Measurements from ENCODE around the gene CHADL. TPM values are rescaled to one million over a fixed set of nuclear protein-coding genes. Genes with fewer than 3 reads are reported as not detected.

Gene CHADL
- total and polyA plus RNA-seq, 9 of the 15 experiments (the other 6 are each of a cell fraction or from before 2014, with no cell fraction given), result not detected

DNA sequence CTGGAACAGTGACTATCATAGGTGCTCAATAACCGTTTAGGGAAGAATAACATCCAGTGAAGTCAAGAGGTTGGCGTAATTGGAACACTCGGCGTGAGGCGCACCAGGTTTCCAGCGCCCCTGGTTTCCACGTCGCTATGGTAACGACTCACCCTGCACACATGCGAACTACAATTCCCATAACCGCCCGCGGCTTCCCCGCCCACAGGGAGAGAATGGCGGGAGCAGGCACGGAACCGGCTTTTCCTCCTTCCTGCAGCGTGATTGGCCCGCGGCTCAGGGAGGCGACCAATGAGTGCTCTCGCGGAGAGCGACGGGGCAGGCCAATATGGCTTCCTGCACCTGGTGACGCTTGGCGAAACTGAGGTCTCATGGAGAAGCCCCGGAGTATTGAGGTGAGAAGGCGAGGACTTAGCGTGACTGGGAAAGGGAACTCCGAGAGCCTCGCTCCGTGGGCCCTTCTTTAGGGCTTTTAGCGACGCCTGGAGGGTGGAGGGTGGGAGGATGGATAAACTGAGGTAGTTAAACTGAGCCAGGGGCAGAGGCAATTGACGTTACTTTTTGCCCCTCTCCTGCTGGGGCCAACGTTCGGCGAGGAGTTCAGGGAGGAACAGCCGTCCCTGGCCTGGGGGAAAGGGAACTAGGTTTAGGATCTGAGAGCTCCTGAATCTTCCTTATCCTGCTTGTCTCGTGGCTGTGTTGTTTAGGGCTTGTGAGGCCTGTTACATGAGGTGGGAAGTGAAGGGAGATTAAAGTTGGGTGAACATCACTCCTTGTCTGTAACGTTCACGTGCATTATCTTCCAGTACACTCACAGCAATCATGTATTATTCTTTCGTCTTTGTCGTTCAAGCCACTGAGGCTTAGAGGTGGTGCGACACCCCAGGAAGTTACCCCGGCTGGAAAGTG lies 35.5 kb downstream of the CHADL start, which contains the start of gene L3MBTL2 (continued):
- TF ChIP-seq, protein P1, sequence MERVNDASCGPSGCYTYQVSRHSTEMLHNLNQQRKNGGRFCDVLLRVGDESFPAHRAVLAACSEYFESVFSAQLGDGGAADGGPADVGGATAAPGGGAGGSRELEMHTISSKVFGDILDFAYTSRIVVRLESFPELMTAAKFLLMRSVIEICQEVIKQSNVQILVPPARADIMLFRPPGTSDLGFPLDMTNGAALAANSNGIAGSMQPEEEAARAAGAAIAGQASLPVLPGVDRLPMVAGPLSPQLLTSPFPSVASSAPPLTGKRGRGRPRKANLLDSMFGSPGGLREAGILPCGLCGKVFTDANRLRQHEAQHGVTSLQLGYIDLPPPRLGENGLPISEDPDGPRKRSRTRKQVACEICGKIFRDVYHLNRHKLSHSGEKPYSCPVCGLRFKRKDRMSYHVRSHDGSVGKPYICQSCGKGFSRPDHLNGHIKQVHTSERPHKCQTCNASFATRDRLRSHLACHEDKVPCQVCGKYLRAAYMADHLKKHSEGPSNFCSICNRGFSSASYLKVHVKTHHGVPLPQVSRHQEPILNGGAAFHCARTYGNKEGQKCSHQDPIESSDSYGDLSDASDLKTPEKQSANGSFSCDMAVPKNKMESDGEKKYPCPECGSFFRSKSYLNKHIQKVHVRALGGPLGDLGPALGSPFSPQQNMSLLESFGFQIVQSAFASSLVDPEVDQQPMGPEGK (CRISPR knock-in tag; IDR thresholded peaks at IDR 0.05; ENCODE audit: borderline replicate concordance), result no peak
- peak; percentile 75 for TF ChIP-seq BMI1 (IDR thresholded peaks at IDR 0.05; ENCODE audit: low read length)
- TF ChIP-seq HIVEP1 (CRISPR knock-in tag; IDR thresholded peaks at IDR 0.05), result no peak
- no peak for TF ChIP-seq ZNF699 (CRISPR knock-in tag; IDR thresholded peaks at IDR 0.05; ENCODE audit: insufficient replicate concordance)
- no peak for TF ChIP-seq CEBPG (CRISPR knock-in tag; IDR thresholded peaks at IDR 0.05)
- no peak for TF ChIP-seq CEBPG (tag; conservative IDR thresholded peaks at IDR 0.05 in 1 of 2, IDR thresholded peaks at IDR 0.05 in 1 of 2)
- TF ChIP-seq HDAC8 (tag; IDR thresholded peaks at IDR 0.05), result no peak
- no peak for TF ChIP-seq NCOA1 (IDR thresholded peaks at IDR 0.05; ENCODE audit: low read depth)
- no peak for TF ChIP-seq SRF (CRISPR knock-in tag; IDR thresholded peaks at IDR 0.05)
- TF ChIP-seq BDP1 (IDR thresholded peaks at IDR 0.05; ENCODE audit: insufficient read depth, insufficient read length), result no peak
- TF ChIP-seq NR2C2 (CRISPR knock-in tag; IDR thresholded peaks at IDR 0.05), result no peak
- peak; percentile 23; the same call in 1 of the 2 replicates for TF ChIP-seq NR2C2 (tag; IDR thresholded peaks at IDR 0.05)
- peak; percentile 87 for TF ChIP-seq TAF9B (IDR thresholded peaks at IDR 0.05; ENCODE audit: partially characterized antibody)
- peak; percentile 32; the same call in 1 of the 2 replicates for TF ChIP-seq MTA3 (IDR thresholded peaks at IDR 0.05; ENCODE audit: borderline replicate concordance)
- TF ChIP-seq, protein P2, sequence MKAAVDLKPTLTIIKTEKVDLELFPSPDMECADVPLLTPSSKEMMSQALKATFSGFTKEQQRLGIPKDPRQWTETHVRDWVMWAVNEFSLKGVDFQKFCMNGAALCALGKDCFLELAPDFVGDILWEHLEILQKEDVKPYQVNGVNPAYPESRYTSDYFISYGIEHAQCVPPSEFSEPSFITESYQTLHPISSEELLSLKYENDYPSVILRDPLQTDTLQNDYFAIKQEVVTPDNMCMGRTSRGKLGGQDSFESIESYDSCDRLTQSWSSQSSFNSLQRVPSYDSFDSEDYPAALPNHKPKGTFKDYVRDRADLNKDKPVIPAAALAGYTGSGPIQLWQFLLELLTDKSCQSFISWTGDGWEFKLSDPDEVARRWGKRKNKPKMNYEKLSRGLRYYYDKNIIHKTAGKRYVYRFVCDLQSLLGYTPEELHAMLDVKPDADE (conservative IDR thresholded peaks at IDR 0.05; ENCODE audit: control insufficient read depth, low read depth, low read length), result peak; percentile 82
- no peak for TF ChIP-seq SMARCA5 (IDR thresholded peaks at IDR 0.05)
- TF ChIP-seq GABPB2 (CRISPR knock-in tag; conservative IDR thresholded peaks at IDR 0.05), result no peak
- TF ChIP-seq ZNF583 (CRISPR knock-in tag; IDR thresholded peaks at IDR 0.05), result no peak
- TF ChIP-seq ZNF165 (CRISPR knock-in tag; IDR thresholded peaks at IDR 0.05; ENCODE audit: borderline replicate concordance), result no peak
- TF ChIP-seq RBM25 (IDR thresholded peaks at IDR 0.05; ENCODE audit: low read depth, low read length, severe bottlenecking), result peak; percentile 43
- TF ChIP-seq ZNF212 (CRISPR knock-in tag; IDR thresholded peaks at IDR 0.05), result no peak
- TF ChIP-seq ELF4 (CRISPR knock-in tag; IDR thresholded peaks at IDR 0.05), result no peak
